ENCODE data around the gene NANOGP8.

- TF ChIP-seq, protein P1, sequence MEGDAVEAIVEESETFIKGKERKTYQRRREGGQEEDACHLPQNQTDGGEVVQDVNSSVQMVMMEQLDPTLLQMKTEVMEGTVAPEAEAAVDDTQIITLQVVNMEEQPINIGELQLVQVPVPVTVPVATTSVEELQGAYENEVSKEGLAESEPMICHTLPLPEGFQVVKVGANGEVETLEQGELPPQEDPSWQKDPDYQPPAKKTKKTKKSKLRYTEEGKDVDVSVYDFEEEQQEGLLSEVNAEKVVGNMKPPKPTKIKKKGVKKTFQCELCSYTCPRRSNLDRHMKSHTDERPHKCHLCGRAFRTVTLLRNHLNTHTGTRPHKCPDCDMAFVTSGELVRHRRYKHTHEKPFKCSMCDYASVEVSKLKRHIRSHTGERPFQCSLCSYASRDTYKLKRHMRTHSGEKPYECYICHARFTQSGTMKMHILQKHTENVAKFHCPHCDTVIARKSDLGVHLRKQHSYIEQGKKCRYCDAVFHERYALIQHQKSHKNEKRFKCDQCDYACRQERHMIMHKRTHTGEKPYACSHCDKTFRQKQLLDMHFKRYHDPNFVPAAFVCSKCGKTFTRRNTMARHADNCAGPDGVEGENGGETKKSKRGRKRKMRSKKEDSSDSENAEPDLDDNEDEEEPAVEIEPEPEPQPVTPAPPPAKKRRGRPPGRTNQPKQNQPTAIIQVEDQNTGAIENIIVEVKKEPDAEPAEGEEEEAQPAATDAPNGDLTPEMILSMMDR (IDR thresholded peaks at IDR 0.05 in 2 of 3, conservative IDR thresholded peaks at IDR 0.05 in 1 of 3; ENCODE audit: insufficient read depth in 2 of 3, low read depth in 1 of 3, low read length in 3 of 3): no peak
- TF ChIP-seq POLR2A (conservative IDR thresholded peaks at IDR 0.05) (no peak), TARDBP (IDR thresholded peaks at IDR 0.05) (no peak), ZBED1 (IDR thresholded peaks at IDR 0.05) (no peak), MLLT1 (IDR thresholded peaks at IDR 0.05) (no peak), ZNF785 (CRISPR knock-in tag; IDR thresholded peaks at IDR 0.05) (no peak), MAFK (IDR thresholded peaks at IDR 0.05; ENCODE audit: low read length) (no peak), FIP1L1 (IDR thresholded peaks at IDR 0.05; ENCODE audit: low read depth, low read length, poor library complexity, severe bottlenecking) (no peak), ZNF274 (IDR thresholded peaks at IDR 0.05; ENCODE audit: borderline replicate concordance, low read depth, low read length) (no peak), BCL6 (CRISPR knock-in tag; IDR thresholded peaks at IDR 0.05) (no peak), FOXK1 (CRISPR knock-in tag; IDR thresholded peaks at IDR 0.05; ENCODE audit: borderline replicate concordance) (no peak)
These were observed 7.2 kb upstream of the NANOGP8 start for GRCh38 chr15:35092311-35092710.
